Astrocyte of the spinal cord (primary cell): ENCODE measurements around the gene LGALS8.

Experiments
- DNase-seq: peaks from one replicate; pipeline ENCODE4 v3.0.0; 2011; ENCODE audit warnings: low read depth, low spot score
- H3K4me3 ChIP-seq: 2 replicates; pipeline ENCODE4 v1.5.1; 2011; ENCODE audit warnings: low read depth, mild to moderate bottlenecking, low read length, moderate library complexity
- CTCF ChIP-seq: IDR thresholded peaks from 2 replicates; pipeline ENCODE4 v1.5.1; 2012; ENCODE audit warnings: low read depth, mild to moderate bottlenecking, low read length, inconsistent platforms
- in situ Hi-C: cut with HindIII; loops from 2 replicates; pipeline ENCODE4 v1.10.0; 2017; ENCODE audit warnings: low sequenced_read_pairs

The LGALS8 gene

GRCh38 chr1:236518322-236518721, 5.5 kb upstream of the LGALS8 start:
- TF ChIP-seq CTCF, result no peak
- in situ Hi-C loops, result no loop called here
- H3K4me3 ChIP-seq, result no peak overlapping the region
- no peak for DNase-seq

GRCh38 chr1:236520445-236521005, 3.3 kb upstream of the LGALS8 start:
- in situ Hi-C loops, result no loop called here
- TF ChIP-seq CTCF, result no peak
- no peak overlapping the region for H3K4me3 ChIP-seq
- DNase-seq, result no peak

GRCh38 chr1:236522937-236523703, 662 bp upstream of the LGALS8 start:
- TF ChIP-seq CTCF, result no peak
- in situ Hi-C loops, result no loop called here
- no peak for DNase-seq
- H3K4me3 ChIP-seq, result peak overlapping the region; percentile 96

- peak overlapping the region; percentile 96 for H3K4me3 ChIP-seq
- peak; percentile 79 for DNase-seq
- TF ChIP-seq CTCF, result no peak
- in situ Hi-C loops, result no loop called here
Measured at GRCh38 chr1:236524142-236524894, 536 bp downstream of the LGALS8 start.

GRCh38 chr1:236524895-236525184, 1.1 kb downstream of the LGALS8 start:
- TF ChIP-seq CTCF, result no peak
- no peak for DNase-seq
- H3K4me3 ChIP-seq, result peak overlapping the region; percentile 96
- in situ Hi-C loops, result no loop called here

- no peak overlapping the region for H3K4me3 ChIP-seq
- DNase-seq, result no peak
- in situ Hi-C loops, result no loop called here
- no peak for TF ChIP-seq CTCF
Measured at GRCh38 chr1:236526079-236526478, 2.3 kb downstream of the LGALS8 start.
